Activated CD8-positive, alpha-beta T cell treated with anti-CD3 and anti-CD28 coated beads for 36 hours (primary cell): ENCODE measurements around the gene MKRN2. TPM values are rescaled to one million over a fixed set of nuclear protein-coding genes. Genes with fewer than 3 reads are reported as not detected.

Source experiments
- ATAC-seq: fragments of 200-7000 bp; cut with Tn5 transposase; one replicate; pipeline ENCODE4 v1.10.0; 2021; ENCODE audit warnings: mild to moderate bottlenecking, moderate library complexity
- CTCF ChIA-PET: fragments of 350-600 bp; sonication (Branson Sonifier 250); formaldehyde crosslinking; loops from one replicate; lab custom pipeline; 2021; ENCODE audit warnings: antibody characterized with exemption; lab: Charles Lee
- POLR2A ChIA-PET: fragments of 350-600 bp; sonication (Branson Sonifier 250); formaldehyde crosslinking; loops from one replicate; lab custom pipeline; 2021; ENCODE audit warnings: antibody characterized with exemption; lab: Charles Lee
- DNase-seq: peaks from one replicate; pipeline ENCODE4 v3.0.0-alpha.2; 2020
- H3K27ac Mint-ChIP-seq: one replicate; pipeline ENCODE4 v1.8.0; 2021; ENCODE audit warnings: mild to moderate bottlenecking, mixed read lengths
- H3K27me3 Mint-ChIP-seq: one replicate; pipeline ENCODE4 v1.8.0; 2021; ENCODE audit warnings: mixed read lengths
- H3K36me3 Mint-ChIP-seq: one replicate; pipeline ENCODE4 v1.8.0; 2021; ENCODE audit warnings: low read depth, mixed read lengths
- H3K4me1 Mint-ChIP-seq: one replicate; pipeline ENCODE4 v1.8.0; 2021; ENCODE audit warnings: low read depth, mixed read lengths
- H3K4me3 Mint-ChIP-seq: one replicate; pipeline ENCODE4 v1.8.0; 2021; ENCODE audit warnings: mild to moderate bottlenecking, moderate library complexity, mixed read lengths
- H3K9me3 Mint-ChIP-seq: one replicate; pipeline ENCODE4 v1.8.0; 2021; ENCODE audit warnings: mixed read lengths
- CTCF ChIP-seq: fragments of 200-600 bp; IDR thresholded peaks from one replicate; pipeline ENCODE4 v1.8.0; 2022; ENCODE audit warnings: antibody characterized with exemption, mild to moderate bottlenecking
- intact Hi-C: fragments of 100-400 bp; cut with micrococcal nuclease; formaldehyde crosslinking; loops from one replicate; pipeline ENCODE4 v1.10.0; 2022
- total RNA-seq, 2 experiments: library from RNA; stranded (reverse); gene quantifications; one replicate each; pipeline ENCODE4 v1.2.3, GENCODE V29; 2021

The MKRN2 gene
- total RNA-seq, 2 experiments from 2014 or later, result 27.8 to 28.2 TPM

DNA sequence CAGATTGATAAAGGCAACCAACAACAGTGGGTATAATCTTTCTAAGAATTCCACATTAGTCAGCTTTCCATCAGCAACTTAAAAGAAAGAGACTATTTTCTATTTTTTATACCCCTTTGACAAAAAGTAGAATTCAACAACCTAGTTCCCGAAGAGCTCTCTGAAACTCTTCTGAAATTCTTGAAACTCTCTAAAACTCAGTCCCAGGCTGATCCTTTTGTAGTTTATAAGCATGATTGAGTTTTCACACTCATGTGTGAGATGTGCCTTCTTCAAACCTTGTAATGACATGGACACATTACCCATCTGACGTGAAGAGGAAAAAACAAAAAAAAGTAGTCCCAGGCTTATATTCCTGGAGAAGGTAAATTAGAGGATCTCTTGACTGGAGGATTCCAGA lies 75.6 kb downstream of the MKRN2 start:
- ATAC-seq (no peak), DNase-seq (no peak)
- ChIA-PET POLR2A (interaction anchor here (0.8 to 1.5 kb wide), 2 partner anchors 31 to 58 kb away, joined by 3 read pairs; no protein-coding TSS in a partner anchor), CTCF (no interaction called here)
- intact Hi-C loops, result no loop called here
- H3K27ac Mint-ChIP-seq, result peak overlapping the region; percentile 71
- TF ChIP-seq CTCF, result no peak
- H3K36me3 Mint-ChIP-seq, result peaks cover 16% of the 10 kb centered on the region
- no peaks in the 10 kb centered on the region for H3K27me3 Mint-ChIP-seq
- H3K4me1 Mint-ChIP-seq, result peaks cover 47% of the 10 kb centered on the region
- H3K4me3 Mint-ChIP-seq, result no peak overlapping the region
- peaks cover 1% of the 10 kb centered on the region for H3K9me3 Mint-ChIP-seq

DNA sequence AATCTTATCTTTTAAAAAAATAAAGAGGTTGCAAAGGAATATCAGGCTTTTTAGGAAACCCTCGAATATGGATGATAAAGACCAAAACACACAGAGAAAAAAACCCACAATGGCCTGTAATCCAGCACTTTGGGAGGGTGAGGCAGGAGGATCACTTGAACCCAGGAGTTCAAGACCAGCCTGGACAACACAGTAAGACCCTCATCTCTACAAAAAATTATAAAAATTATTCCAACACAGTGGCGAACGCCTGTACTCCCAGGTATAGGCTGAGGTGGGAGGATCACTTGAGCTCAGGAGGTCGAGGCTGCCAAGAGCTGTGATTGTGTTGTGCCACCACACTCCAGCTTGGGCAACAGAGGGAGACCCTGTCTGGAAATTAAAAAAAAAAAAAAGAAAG lies 76.2 kb downstream of the MKRN2 start:
- Mint-ChIP-seq H3K9me3 (peaks cover 1% of the 10 kb centered on the region), H3K4me1 (peaks cover 44% of the 10 kb centered on the region), H3K27me3 (no peaks in the 10 kb centered on the region), H3K4me3 (no peak overlapping the region), H3K27ac (no peak overlapping the region), H3K36me3 (peaks cover 20% of the 10 kb centered on the region)
- POLR2A ChIA-PET, result interaction anchor here (0.8 to 1.5 kb wide), 2 partner anchors 32 to 58 kb away, joined by 3 read pairs; no protein-coding TSS in a partner anchor
- intact Hi-C loops, result no loop called here
- CTCF ChIA-PET, result interaction anchor here (0.7 kb wide), 1 partner anchor 529 kb away, joined by 3 read pairs; no protein-coding TSS in a partner anchor
- ATAC-seq (no peak), DNase-seq (no peak)
- no peak for TF ChIP-seq CTCF

Other genes with a start within 250 kb of the MKRN2 start
- 10 to 100 TPM; 19.4 to 21.4 TPM for gene TSEN2, start 72.6 kb upstream of the MKRN2 start, total RNA-seq
- not detected for gene MKRN2OS, start 11.6 kb upstream of the MKRN2 start, total RNA-seq
- 10 to 100 TPM; 71.1 to 74.9 TPM for gene RAF1, start 107.0 kb downstream of the MKRN2 start, total RNA-seq
- not detected for gene TMEM40, start 202.2 kb downstream of the MKRN2 start, total RNA-seq
- 1 to 10 TPM; 1.5 to 1.9 TPM for gene CAND2, start 239.6 kb downstream of the MKRN2 start, total RNA-seq